ENCODE results near the gene PDE9A.
A peak's percentile ranks its signal among the peaks of the same experiment; 100 is the strongest.
"Not testable (repeated sequence)": the region's sequence is repeated elsewhere in the genome, so short reads cannot be mapped to it uniquely, and the experiment has no call there.

Gene PDE9A

GRCh38 chr21:42809171-42809570 is 155.8 kb downstream of the PDE9A start:
- DNase-seq, result no peak

- no peak for DNase-seq
Measured at GRCh38 chr21:42809577-42810475, 156.4 kb downstream of the PDE9A start.

GRCh38 chr21:42811960-42812359 is 158.5 kb downstream of the PDE9A start:
- no peak for DNase-seq

- DNase-seq, result not testable (repeated sequence)
Measured at GRCh38 chr21:42812528-42813241, 159.3 kb downstream of the PDE9A start.

GRCh38 chr21:42815217-42815616 is 161.8 kb downstream of the PDE9A start:
- DNase-seq, result no peak

- DNase-seq, result peak; percentile 73
Measured at GRCh38 chr21:42818328-42818749, 164.9 kb downstream of the PDE9A start.

- DNase-seq, result no peak
Measured at GRCh38 chr21:42819861-42820615, 166.6 kb downstream of the PDE9A start.

GRCh38 chr21:42820616-42821465 is 167.4 kb downstream of the PDE9A start:
- no peak for DNase-seq
